GM12801 (cell line): ENCODE data around the gene ELL2.

Experiments used
- CTCF ChIP-seq: IDR thresholded peaks from one replicate; pipeline ENCODE4 v1.5.1; 2011; ENCODE audit warnings: control low read depth; ENCODE audit not compliant: insufficient read length; ENCODE audit errors: extremely low read depth

Gene ELL2

GRCh38 chr5:95903838-95904237, 57.8 kb downstream of the ELL2 start:
- no peak for TF ChIP-seq CTCF

- no peak for TF ChIP-seq CTCF
These were observed 59.7 kb downstream of the ELL2 start for GRCh38 chr5:95901676-95902627.

- TF ChIP-seq CTCF: no peak
These were observed 61.2 kb downstream of the ELL2 start for GRCh38 chr5:95900383-95900958.

GRCh38 chr5:95899829-95900228, 61.8 kb downstream of the ELL2 start:
- no peak for TF ChIP-seq CTCF

- no peak for TF ChIP-seq CTCF
These were observed 62.6 kb downstream of the ELL2 start for GRCh38 chr5:95899006-95899405.

- no peak for TF ChIP-seq CTCF
These were observed 65.9 kb downstream of the ELL2 start for GRCh38 chr5:95895771-95896170.

GRCh38 chr5:95895251-95895650, 66.4 kb downstream of the ELL2 start:
- TF ChIP-seq CTCF: no peak
